Right lobe of liver (tissue), 6 donors: ENCODE results near the gene POLL. TPM values are rescaled to one million over a fixed set of nuclear protein-coding genes. Genes with fewer than 3 reads are reported as not detected.

Experiments
- ATAC-seq, 4 donors: fragments of 200-7000 bp; cut with Tn5 transposase; one replicate each; pipeline ENCODE4 v1.9.1; 2020; ENCODE audit warnings: mild to moderate bottlenecking in 4 of 4, moderate library complexity in 4 of 4
- DNase-seq, 3 donors: peaks; one replicate each; pipeline ENCODE4 v3.0.0-alpha.2; 2020
- H3K27ac ChIP-seq, 3 donors: fragments of 200-600 bp; one replicate each; pipeline ENCODE4 v1.8.0; 2022
- H3K27me3 ChIP-seq, 2 donors: fragments of 200-600 bp; one replicate each; pipeline ENCODE4 v1.8.0; 2022
- H3K36me3 ChIP-seq, 4 donors: fragments of 200-600 bp; sonication (generic) in 1 of 4; one replicate each; pipeline versions ENCODE4 v1.5.1 to v1.8.0; 2017 to 2022; ENCODE audit warnings: control low read depth in 1 of 4
- H3K4me1 ChIP-seq, 4 donors: fragments of 200-600 bp; sonication (generic) in 1 of 4; one replicate each; pipeline versions ENCODE4 v1.5.1 to v1.8.0; 2017 to 2022; ENCODE audit warnings: control low read depth in 1 of 4
- H3K4me3 ChIP-seq, 3 donors: fragments of 200-600 bp; one replicate each; pipeline ENCODE4 v1.8.0; 2022
- H3K9me3 ChIP-seq, 4 donors: fragments of 200-600 bp; sonication (generic) in 1 of 4; one replicate each; pipeline versions ENCODE4 v1.5.1 to v1.8.0; 2017 to 2022; ENCODE audit warnings: control low read depth in 1 of 4
- CTCF ChIP-seq, 4 donors: fragments of 200-600 bp in 3 of 4; fragments of 450-650 bp in 1 of 4; IDR thresholded peaks; one replicate each; pipeline versions ENCODE4 v1.5.1 to v1.8.0; 2016 to 2022; ENCODE audit warnings: antibody characterized with exemption in 4 of 4, mild to moderate bottlenecking in 2 of 4
- POLR2A ChIP-seq: fragments of 450-650 bp; IDR thresholded peaks from one replicate; pipeline ENCODE4 v1.6.1; 2017; ENCODE audit warnings: antibody characterized with exemption, mild to moderate bottlenecking
- WGBS: methylation state at CpG from one replicate; pipeline ENCODE4 v1.1.6; 2018; ENCODE audit warnings: low coverage, low lambda C conversion rate; ENCODE audit not compliant: insufficient coverage; ENCODE audit errors: missing lambda C conversion rate; 5-methylcytosine and 5-hydroxymethylcytosine counted together
- intact Hi-C, 2 donors: fragments of 100-400 bp; cut with DNase I; formaldehyde crosslinking; loops; one replicate each; pipeline versions ENCODE4 v1.11.2 to v1.14.1; 2022
- total RNA-seq, 6 experiments: library from RNA; depleted of rRNA in 2 of 6; stranded (reverse); fragments of >200 nt in 2 of 6; fragmentation: NEBNext Ultra II Directional in 3 of 6; extraction: Animal tissue kit (Norgen Biotek cat#: 25700) in 3 of 6; gene quantifications; one replicate each; pipeline versions ENCODE4 v1.1.0 to v1.2.4, GENCODE V29; 2016 to 2023
- donor health status: DM: no; HTN: yes; CAD: no.
- donor health status: DM: no; HTN: no; CAD: no.
- donor health status: DM: no; HTN: no; CAD: no.
- donor health status: DM: no; HTN: yes; CAD: no.
- donor health status: DM: no; HTN: yes; CAD: no.

The POLL gene
- total RNA-seq, 6 experiments from 2014 or later = 8.4 to 15.5 (median 13.2) TPM

DNA sequence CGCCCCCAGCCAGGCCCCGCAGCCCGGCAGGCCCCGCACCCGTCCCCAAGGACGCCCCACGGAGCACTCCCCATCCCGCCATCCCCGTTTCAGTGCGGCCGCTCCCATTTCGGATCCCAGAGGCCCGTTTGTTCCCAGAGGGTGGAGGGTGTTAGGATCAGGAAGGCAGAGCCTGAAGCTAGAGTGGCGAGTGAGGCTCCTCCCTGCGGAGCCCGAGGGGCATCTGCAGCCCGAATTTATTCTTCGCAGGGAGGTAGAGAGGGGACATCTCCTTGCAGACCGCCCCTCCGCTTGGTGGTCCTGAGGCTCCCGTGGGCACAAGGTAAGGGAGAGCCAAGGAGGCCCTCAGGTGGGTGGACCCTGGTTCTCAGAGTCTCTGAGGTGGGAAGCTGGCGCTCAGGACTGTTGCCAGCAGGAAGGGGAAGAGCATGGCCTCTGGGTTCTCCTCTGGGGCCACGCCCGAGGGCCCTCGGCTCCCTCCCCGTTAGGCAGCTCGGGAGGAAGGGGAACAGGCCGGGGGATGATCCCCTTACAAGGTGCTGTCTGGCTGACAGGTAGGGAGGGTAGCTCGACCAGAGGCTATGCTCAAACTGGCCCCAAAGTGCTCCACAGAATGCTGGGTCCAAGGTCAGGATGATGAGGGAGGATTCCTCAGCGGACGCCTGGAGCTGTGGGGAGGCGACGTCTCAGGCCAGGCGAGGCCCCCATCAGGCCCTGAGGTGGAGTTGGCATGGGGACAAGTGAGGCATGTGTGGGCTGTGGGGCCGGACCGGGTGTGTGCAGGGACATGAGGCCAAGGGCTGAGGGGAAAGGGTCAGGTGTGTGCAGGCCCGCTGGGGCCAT, 17.4 kb downstream of the POLL start:
- no peak for DNase-seq
- intact Hi-C loops = no loop called here
- no peak overlapping the region for H3K27ac ChIP-seq
- H3K9me3 ChIP-seq = peaks cover 0 to 6% (median 0%) of the 10 kb centered on the region in 4 donors
- ATAC-seq = peak; percentile 17 to 35 (median 26)
- peaks cover 0 to 13% of the 10 kb centered on the region in 2 donors for H3K27me3 ChIP-seq
- 15% methylated on average over 5 of the region's 37 CpGs for WGBS
- peaks cover 0 to 12% (median 3%) of the 10 kb centered on the region in 4 donors for H3K4me1 ChIP-seq
- H3K4me3 ChIP-seq = peak overlapping the region; percentile 43 to 52 (median 50)
- TF ChIP-seq CTCF (IDR thresholded peaks at IDR 0.05) = no peak
- no peak for TF ChIP-seq POLR2A
- H3K36me3 ChIP-seq = no peaks in the 10 kb centered on the region

GRCh38 chr10:101569622-101570427, 18.2 kb downstream of the POLL start:
- Histone ChIP-seq H3K4me1 (peaks cover 0 to 12% (median 3%) of the 10 kb centered on the region in 4 donors), H3K27ac (no peak overlapping the region), H3K4me3 (peak overlapping the region; percentile 43 to 52 (median 50)), H3K9me3 (peaks cover 0 to 6% (median 0%) of the 10 kb centered on the region in 4 donors), H3K36me3 (no peaks in the 10 kb centered on the region), H3K27me3 (peaks cover 0 to 13% of the 10 kb centered on the region in 2 donors)
- TF ChIP-seq CTCF (IDR thresholded peaks at IDR 0.05) (peak; percentile 68 to 87 (median 80)), POLR2A (no peak)
- peak; percentile 89 to 97 (median 93) for ATAC-seq
- peak; percentile 82 to 86 (median 82) for DNase-seq
- intact Hi-C loops = loop anchor here (5.0 to 10.0 kb wide), 2 partner anchors 275 to 358 kb away; no protein-coding TSS in a partner anchor
- under 1% methylated on average over 22 of the region's 56 CpGs for WGBS

DNA sequence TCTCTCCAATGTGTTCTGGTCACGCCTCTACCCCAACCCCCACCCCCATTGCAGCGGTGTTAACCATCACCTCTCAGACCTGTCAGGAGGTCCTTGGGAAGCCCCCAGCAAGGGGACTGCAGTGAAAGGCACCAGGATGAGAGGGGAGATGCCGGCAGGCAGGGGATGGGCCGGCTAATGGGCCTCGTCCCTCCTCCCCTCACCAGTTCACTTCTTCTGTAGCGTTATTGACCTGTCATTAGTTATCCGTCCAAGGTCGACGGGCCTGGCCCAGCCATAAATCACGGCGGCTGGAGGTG, 18.8 kb downstream of the POLL start:
- Histone ChIP-seq H3K9me3 (peaks cover 0 to 6% (median 0%) of the 10 kb centered on the region in 4 donors), H3K36me3 (no peaks in the 10 kb centered on the region), H3K4me3 (no peak overlapping the region), H3K27me3 (peaks cover 0 to 13% of the 10 kb centered on the region in 2 donors), H3K27ac (no peak overlapping the region), H3K4me1 (peaks cover 0 to 12% (median 3%) of the 10 kb centered on the region in 4 donors)
- 5% methylated on average over 9 of the region's 11 CpGs for WGBS
- TF ChIP-seq POLR2A = no peak
- no peak for TF ChIP-seq CTCF (IDR thresholded peaks at IDR 0.05)
- no peak for DNase-seq
- intact Hi-C loops = loop anchor here (5.0 to 10.0 kb wide), 2 partner anchors 274 to 357 kb away; no protein-coding TSS in a partner anchor
- ATAC-seq = no peak

DNA sequence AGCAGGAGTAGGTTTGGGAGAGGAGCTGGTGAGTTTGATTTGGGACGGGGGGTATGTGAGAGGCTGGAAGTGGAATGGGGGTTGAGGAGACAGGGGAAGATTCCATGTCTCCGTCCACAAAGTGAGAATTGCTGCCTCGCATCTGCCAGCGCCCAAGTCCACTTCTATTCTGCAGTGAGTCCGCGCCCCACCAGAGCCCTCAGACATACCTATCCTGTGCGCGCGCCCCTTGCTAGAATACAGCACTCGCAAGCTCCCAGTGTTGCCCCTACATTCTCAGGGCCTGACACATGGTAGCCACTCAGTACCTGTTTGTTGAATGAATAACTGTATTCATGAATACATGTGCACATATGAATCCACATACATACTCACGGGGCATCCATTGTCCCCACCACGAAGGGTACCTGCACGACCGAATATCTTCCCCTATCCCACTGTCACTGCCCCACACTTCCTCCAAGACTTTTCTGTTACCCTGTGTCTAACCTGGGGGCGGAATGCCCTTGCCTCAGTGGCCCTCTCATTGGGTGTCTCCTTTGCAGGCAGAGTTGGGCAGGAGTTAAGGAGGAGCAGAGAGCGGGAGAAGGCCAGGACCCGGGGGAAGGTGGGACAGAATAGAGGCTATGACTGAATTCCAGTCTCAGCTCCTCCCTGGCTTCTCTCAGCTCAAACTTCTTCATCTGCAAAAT, 19.9 kb downstream of the POLL start:
- intact Hi-C loops = loop anchor here (5.0 to 10.0 kb wide), 2 partner anchors 273 to 356 kb away; no protein-coding TSS in a partner anchor
- Histone ChIP-seq H3K36me3 (no peaks in the 10 kb centered on the region), H3K4me3 (no peak overlapping the region), H3K27ac (no peak overlapping the region), H3K27me3 (peaks cover 0 to 13% of the 10 kb centered on the region in 2 donors), H3K9me3 (peaks cover 0 to 6% (median 0%) of the 10 kb centered on the region in 4 donors), H3K4me1 (peaks cover 0 to 12% (median 3%) of the 10 kb centered on the region in 4 donors)
- ATAC-seq = no peak
- TF ChIP-seq CTCF (IDR thresholded peaks at IDR 0.05) = no peak
- no peak for TF ChIP-seq POLR2A
- WGBS = 82% methylated on average over 11 of the region's 17 CpGs
- peak in 1 of 3 donors; percentile 29 for DNase-seq
